Astrocyte (in vitro differentiated cells and primary cell): ENCODE results near the gene DACT3.

ENCODE experiments used
- EZH2 ChIP-seq: IDR thresholded peaks from 2 replicates; pipeline ENCODE4 v1.6.1; 2012; ENCODE audit warnings: mild to moderate bottlenecking, low read length, inconsistent platforms; ENCODE audit not compliant: insufficient read depth
- TF ChIP-seq, protein P1 (sequence below): IDR thresholded peaks from 2 replicates; pipeline ENCODE4 v1.5.1; 2011; ENCODE audit warnings: low read depth, mild to moderate bottlenecking, inconsistent platforms, low read length, moderate library complexity; ENCODE audit not compliant: insufficient read depth

DNA sequence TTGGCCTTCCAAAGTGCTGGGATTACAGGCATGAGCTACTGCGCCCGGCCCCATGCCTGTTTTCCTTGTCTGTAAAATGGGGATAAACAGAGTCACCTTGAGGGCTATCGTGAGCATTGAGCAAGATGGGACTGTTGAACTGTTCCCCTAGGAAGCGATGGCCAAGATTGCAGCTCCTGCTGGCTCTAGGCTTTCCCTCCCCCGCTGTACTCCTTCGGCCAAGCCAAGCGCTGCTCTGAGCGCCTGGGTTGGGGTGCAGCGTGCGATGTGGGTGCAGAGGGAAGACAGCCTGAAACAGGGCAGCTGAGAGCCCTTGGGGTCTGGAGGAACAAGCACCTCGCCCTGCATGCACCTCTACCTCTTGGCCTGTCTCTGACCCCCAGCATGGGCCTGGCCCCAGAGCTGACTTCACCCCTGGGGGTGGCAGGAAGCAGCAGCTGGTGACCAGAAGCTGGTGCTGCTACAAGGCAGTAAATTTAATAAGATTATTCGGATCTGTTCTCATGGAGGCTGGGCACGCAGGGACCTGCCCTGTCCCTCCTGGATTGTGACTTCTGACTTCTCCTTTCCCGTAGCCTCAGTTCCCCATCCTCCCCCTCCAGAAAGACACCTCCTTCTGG lies 30.3 kb downstream of the DACT3 start:
- TF ChIP-seq EZH2: no peak
- TF ChIP-seq, protein P1, sequence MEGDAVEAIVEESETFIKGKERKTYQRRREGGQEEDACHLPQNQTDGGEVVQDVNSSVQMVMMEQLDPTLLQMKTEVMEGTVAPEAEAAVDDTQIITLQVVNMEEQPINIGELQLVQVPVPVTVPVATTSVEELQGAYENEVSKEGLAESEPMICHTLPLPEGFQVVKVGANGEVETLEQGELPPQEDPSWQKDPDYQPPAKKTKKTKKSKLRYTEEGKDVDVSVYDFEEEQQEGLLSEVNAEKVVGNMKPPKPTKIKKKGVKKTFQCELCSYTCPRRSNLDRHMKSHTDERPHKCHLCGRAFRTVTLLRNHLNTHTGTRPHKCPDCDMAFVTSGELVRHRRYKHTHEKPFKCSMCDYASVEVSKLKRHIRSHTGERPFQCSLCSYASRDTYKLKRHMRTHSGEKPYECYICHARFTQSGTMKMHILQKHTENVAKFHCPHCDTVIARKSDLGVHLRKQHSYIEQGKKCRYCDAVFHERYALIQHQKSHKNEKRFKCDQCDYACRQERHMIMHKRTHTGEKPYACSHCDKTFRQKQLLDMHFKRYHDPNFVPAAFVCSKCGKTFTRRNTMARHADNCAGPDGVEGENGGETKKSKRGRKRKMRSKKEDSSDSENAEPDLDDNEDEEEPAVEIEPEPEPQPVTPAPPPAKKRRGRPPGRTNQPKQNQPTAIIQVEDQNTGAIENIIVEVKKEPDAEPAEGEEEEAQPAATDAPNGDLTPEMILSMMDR: no peak
